Effector memory CD4-positive, alpha-beta T cell (primary cell): Measurements from ENCODE around the gene CCDC116.
"Not testable (repeated sequence)": the region's sequence is repeated elsewhere in the genome, so short reads cannot be mapped to it uniquely, and the experiment has no call there.

Experiments used
- DNase-seq, 3 donors: peaks; one replicate each; pipeline ENCODE4 v3.0.0-alpha.2; 2020
- H3K27ac ChIP-seq: 2 replicates; pipeline ENCODE4 v1.7.0; 2013; ENCODE audit warnings: mild to moderate bottlenecking, low read length, moderate library complexity; ENCODE audit not compliant: insufficient read depth, poor library complexity, severe bottlenecking
- H3K27me3 ChIP-seq: replicated peaks from 2 replicates; pipeline ENCODE4 v1.7.0; 2013; ENCODE audit warnings: mild to moderate bottlenecking, low read length; ENCODE audit not compliant: insufficient read depth, control insufficient read depth, poor library complexity, severe bottlenecking
- H3K36me3 ChIP-seq: 2 replicates; pipeline ENCODE4 v1.7.0; 2013; ENCODE audit warnings: mild to moderate bottlenecking, low read length, moderate library complexity; ENCODE audit not compliant: control insufficient read depth, insufficient read depth
- H3K4me1 ChIP-seq: 2 replicates; pipeline ENCODE4 v1.7.0; 2013; ENCODE audit warnings: low read length, mild to moderate bottlenecking; ENCODE audit not compliant: control insufficient read depth, insufficient read depth, poor library complexity, severe bottlenecking
- H3K4me3 ChIP-seq: 2 replicates; pipeline ENCODE4 v1.7.0; 2013; ENCODE audit warnings: low read length, low read depth, mild to moderate bottlenecking; ENCODE audit not compliant: insufficient read depth, poor library complexity, severe bottlenecking
- H3K9me3 ChIP-seq: 2 replicates; pipeline ENCODE4 v1.7.0; 2013; ENCODE audit warnings: mild to moderate bottlenecking, low read length, moderate library complexity; ENCODE audit not compliant: control insufficient read depth

Gene CCDC116

DNA sequence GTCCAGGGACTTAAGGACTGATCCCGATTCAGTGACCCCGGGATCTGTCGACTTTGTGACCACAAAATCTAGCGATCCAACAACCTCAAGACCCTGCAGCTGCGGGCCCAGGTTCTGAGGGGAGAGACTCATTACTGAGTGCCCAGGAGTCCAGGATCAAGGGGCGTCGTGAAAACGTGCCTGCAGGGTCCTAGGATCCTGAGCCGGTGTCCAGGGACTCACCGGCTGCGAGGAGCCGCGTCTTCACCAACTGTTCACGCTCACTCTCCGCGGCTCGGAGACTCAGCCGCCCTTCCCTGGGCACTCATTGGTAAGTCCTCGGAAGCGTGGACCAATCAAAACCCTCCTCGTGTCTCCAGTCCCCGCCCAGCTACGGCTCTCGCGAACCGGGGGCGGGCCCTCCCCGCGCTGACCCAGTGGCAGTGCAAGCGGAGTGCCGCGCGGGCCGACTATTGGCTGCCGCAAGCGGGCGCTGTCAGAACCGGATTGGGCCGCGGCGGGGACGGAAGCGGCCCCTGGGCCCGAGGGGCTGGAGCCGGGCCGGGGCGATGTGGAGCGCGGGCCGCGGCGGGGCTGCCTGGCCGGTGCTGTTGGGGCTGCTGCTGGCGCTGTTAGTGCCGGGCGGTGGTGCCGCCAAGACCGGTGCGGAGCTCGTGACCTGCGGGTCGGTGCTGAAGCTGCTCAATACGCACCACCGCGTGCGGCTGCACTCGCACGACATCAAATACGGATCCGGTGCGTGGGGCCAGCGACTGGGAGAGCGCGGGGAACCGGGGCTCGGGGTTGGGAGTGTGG, 9.4 kb downstream of the CCDC116 start, which contains the start of gene SDF2L1:
TSS of gene SDF2L1 (plus strand) at position 514 of the 795 bp plus-strand sequence. CDS start at position 549, 35 bp downstream.
- peak within 1 kb of the TSS; percentile 68 for H3K27ac ChIP-seq
- no peaks in the 10 kb centered on the region for H3K36me3 ChIP-seq
- H3K27me3 ChIP-seq = no peaks in the 10 kb centered on the region
- peak; percentile 96 to 98 (median 97) for DNase-seq
- peaks cover 24% of the 10 kb centered on the region for H3K4me1 ChIP-seq
- H3K9me3 ChIP-seq = no peaks in the 10 kb centered on the region
- H3K4me3 ChIP-seq = peak within 1 kb of the TSS; percentile 54

DNA sequence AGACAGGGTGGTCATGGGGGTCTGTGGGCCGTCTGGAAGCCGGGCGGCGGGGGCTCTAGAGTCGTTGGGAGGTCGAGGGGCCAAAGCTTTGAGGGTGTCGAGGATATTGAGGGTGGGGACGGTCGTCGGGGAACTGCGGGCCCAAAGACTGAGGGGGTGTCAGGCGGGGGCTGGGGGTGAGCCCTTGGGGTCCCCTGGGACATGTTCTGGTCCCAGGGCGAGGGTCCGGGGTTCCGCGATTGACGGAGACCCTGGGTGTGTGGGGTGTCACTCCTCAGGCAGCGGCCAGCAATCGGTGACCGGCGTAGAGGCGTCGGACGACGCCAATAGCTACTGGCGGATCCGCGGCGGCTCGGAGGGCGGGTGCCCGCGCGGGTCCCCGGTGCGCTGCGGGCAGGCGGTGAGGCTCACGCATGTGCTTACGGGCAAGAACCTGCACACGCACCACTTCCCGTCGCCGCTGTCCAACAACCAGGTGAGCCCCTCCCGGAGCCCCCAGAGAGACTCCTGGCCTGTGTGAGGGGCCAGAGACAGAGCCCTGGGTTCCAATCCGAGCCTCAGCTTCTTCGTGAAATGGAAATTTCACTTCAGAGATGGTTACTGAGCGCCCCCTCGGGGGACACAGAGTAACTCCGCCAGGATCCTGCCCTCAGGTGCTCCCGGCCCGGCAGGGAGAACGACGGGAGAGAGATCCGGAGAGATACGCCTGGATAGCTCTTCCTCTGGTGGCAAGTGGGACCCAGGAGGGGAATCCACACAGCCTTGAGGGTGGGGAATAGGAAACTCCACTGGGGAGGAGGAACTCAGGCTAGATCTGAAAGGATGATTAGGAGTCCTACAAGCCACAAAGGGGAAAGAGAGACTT, 10.3 kb downstream of the CCDC116 start:
- Histone ChIP-seq H3K4me3 (peak overlapping the region; percentile 54), H3K9me3 (no peaks in the 10 kb centered on the region), H3K27ac (peak overlapping the region; percentile 68), H3K4me1 (peaks cover 24% of the 10 kb centered on the region), H3K36me3 (no peaks in the 10 kb centered on the region), H3K27me3 (no peaks in the 10 kb centered on the region)
- peak in 2 of 3 donors; percentile 25 to 34 for DNase-seq

- Histone ChIP-seq H3K27ac (no peak overlapping the region), H3K4me1 (peaks cover 24% of the 10 kb centered on the region), H3K4me3 (no peak overlapping the region), H3K36me3 (no peaks in the 10 kb centered on the region), H3K9me3 (no peaks in the 10 kb centered on the region), H3K27me3 (no peaks in the 10 kb centered on the region)
- no peak for DNase-seq
Observed at GRCh38 chr22:21643533-21644357, 11.2 kb downstream of the CCDC116 start.

DNA sequence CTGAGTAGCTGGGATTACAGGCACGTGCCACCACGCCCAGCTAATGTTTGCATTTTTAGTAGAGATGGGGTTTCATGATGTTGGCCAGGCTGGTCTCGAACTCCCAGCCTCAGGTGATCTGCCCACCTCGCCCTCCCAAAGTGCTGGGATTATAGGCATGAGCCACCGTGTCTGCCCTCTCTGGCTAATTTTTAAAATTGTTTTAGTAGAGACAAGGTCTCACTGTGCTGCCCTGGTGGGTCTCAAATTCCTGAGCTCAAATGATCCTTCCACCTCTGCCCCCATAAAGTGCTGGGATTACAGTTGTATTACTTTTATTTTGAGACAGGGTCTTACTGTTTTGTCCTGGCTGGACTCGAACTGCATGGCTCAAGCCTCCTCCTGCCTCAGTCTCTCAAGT, 13.0 kb downstream of the CCDC116 start:
- not testable (repeated sequence) for H3K27me3 ChIP-seq, H3K9me3 ChIP-seq, DNase-seq, H3K36me3 ChIP-seq, H3K4me3 ChIP-seq, H3K27ac ChIP-seq
- H3K4me1 ChIP-seq = peaks cover 24% of the 10 kb centered on the region

GRCh38 chr22:21646608-21647590, 14.3 kb downstream of the CCDC116 start:
- H3K27ac ChIP-seq = no peak overlapping the region
- H3K36me3 ChIP-seq = no peaks in the 10 kb centered on the region
- DNase-seq = peak; percentile 57 to 67 (median 67)

GRCh38 chr22:21650280-21650679, 17.7 kb downstream of the CCDC116 start:
- Histone ChIP-seq H3K36me3 (no peaks in the 10 kb centered on the region), H3K4me1 (peaks cover 23% of the 10 kb centered on the region), H3K27ac (no peak overlapping the region)

More at GRCh38 chr22:21646608-21647590, 14.3 kb downstream of the CCDC116 start:
- Histone ChIP-seq H3K4me3 (no peak overlapping the region), H3K4me1 (peaks cover 27% of the 10 kb centered on the region), H3K9me3 (no peaks in the 10 kb centered on the region), H3K27me3 (no peaks in the 10 kb centered on the region)

DNA sequence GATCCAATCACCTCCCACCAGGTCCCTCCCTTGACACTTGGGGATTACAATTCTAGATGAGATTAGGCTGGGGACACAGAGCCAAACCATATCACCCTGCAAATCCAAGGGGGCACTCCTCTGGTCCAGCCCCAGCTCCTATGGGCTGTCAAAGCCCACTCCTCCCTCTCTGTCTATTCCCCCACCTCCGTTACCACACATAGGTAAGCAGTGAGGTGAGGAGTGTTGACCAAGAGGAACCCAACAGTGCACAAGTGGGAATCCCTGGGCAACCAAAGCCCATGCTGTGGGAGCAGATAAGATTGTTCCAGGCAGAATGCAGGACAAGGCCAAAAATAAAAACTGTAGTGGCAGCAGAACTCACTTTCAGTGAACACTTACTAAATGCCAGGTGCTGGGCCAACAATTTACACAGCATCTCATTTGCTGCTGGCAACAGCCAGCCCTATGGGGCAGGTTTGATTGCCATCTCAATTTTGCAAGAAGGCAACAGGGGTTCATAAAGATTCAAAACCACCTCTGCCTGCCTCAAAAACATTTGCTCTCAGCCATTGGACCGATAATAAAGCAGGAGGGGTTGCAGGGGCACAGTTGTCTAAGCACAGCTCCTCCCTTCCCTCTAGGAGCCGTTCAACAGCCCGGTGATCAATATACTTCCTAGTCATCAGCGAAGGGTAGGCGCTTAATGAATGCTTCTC, 18.4 kb downstream of the CCDC116 start:
- Histone ChIP-seq H3K4me3 (peak overlapping the region; percentile 61), H3K27me3 (no peaks in the 10 kb centered on the region), H3K9me3 (no peaks in the 10 kb centered on the region), H3K27ac (no peak overlapping the region), H3K36me3 (no peaks in the 10 kb centered on the region), H3K4me1 (peaks cover 23% of the 10 kb centered on the region)
- DNase-seq = no peak

More at GRCh38 chr22:21650280-21650679, 17.7 kb downstream of the CCDC116 start:
- Histone ChIP-seq H3K9me3 (no peaks in the 10 kb centered on the region), H3K4me3 (no peak overlapping the region), H3K27me3 (no peaks in the 10 kb centered on the region)
- DNase-seq = no peak

- no peaks in the 10 kb centered on the region for H3K36me3 ChIP-seq
- H3K27ac ChIP-seq = no peak overlapping the region
- H3K4me3 ChIP-seq = peak overlapping the region; percentile 61
- H3K9me3 ChIP-seq = no peaks in the 10 kb centered on the region
- H3K4me1 ChIP-seq = peaks cover 21% of the 10 kb centered on the region
- DNase-seq = no peak
- no peaks in the 10 kb centered on the region for H3K27me3 ChIP-seq
Observed at GRCh38 chr22:21651521-21652009, 19.0 kb downstream of the CCDC116 start.
